Type B pancreatic cell (in vitro differentiated cells): ENCODE results near the gene TRHDE. TPM values are rescaled to one million over a fixed set of nuclear protein-coding genes. Genes with fewer than 3 reads are reported as not detected.

Experiments used
- DNase-seq: peaks from one replicate; pipeline ENCODE4 v3.0.0; 2021; ENCODE audit warnings: mixed read lengths; ENCODE audit not compliant: unreplicated experiment; ENCODE audit errors: extremely low spot score
- H3K27ac Mint-ChIP-seq: 2 replicates; pipeline ENCODE4 v1.8.0; 2021; ENCODE audit warnings: mild to moderate bottlenecking, mixed read lengths
- H3K27me3 Mint-ChIP-seq: 2 replicates; pipeline ENCODE4 v1.8.0; 2021; ENCODE audit warnings: mixed read lengths
- H3K36me3 Mint-ChIP-seq: 2 replicates; pipeline ENCODE4 v1.8.0; 2021; ENCODE audit warnings: mixed read lengths
- H3K4me1 Mint-ChIP-seq: one replicate; pipeline ENCODE4 v1.8.0; 2021; ENCODE audit warnings: mixed read lengths; ENCODE audit not compliant: unreplicated experiment
- H3K4me3 Mint-ChIP-seq: 2 replicates; pipeline ENCODE4 v1.8.0; 2021; ENCODE audit warnings: mild to moderate bottlenecking, mixed read lengths
- H3K9me3 Mint-ChIP-seq: 2 replicates; pipeline ENCODE4 v1.8.0; 2021; ENCODE audit warnings: mixed read lengths
- total RNA-seq: library from RNA; stranded (reverse); gene quantifications from 2 replicates; pipeline ENCODE4 v1.2.1, GENCODE V29; 2021; ENCODE audit warnings: low replicate concordance
- TF ChIP-seq, protein P1 (sequence below): fragments of 200-600 bp; sonication (generic); conservative IDR thresholded peaks from 2 replicates; pipeline ENCODE4 v1.5.0; 2021; ENCODE audit warnings: antibody characterized with exemption, mild to moderate bottlenecking

The TRHDE gene
- total RNA-seq, 1 donor from 2014 or later = 3.2 TPM

DNA sequence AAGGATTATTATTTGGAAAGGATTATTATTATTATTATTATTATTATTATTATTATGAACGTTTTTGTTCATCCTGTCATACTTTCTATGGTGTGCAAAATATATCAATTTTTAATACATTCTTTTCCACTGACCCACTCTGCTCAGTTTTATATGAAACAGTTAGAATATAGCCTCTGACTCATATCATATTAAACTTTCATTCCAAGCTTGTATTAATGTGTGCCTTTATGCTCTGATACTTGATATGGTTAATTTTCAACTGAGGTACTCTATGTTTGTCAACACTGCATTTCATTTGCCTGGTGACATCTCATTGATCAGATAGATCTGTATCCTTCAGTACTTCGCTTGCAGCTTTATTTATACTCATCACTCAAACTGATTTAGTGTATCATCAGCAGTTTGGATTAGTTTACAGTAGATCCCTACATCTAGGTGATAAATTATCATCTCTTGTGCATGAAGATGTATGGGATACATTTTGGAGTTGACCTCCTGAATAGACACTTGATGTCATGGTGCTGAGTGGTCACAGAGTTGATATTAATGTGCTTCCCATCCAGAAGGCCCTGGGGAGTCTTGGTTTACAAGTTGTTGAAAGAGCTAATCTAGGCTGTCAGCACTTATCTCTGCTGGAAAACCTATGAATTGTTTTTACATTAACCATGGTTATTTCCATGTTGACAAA, 271.8 kb downstream of the TRHDE start:
- DNase-seq = no peak
- peaks cover 3% of the 10 kb centered on the region for H3K4me1 Mint-ChIP-seq
- H3K9me3 Mint-ChIP-seq = no peaks in the 10 kb centered on the region
- TF ChIP-seq, protein P1, sequence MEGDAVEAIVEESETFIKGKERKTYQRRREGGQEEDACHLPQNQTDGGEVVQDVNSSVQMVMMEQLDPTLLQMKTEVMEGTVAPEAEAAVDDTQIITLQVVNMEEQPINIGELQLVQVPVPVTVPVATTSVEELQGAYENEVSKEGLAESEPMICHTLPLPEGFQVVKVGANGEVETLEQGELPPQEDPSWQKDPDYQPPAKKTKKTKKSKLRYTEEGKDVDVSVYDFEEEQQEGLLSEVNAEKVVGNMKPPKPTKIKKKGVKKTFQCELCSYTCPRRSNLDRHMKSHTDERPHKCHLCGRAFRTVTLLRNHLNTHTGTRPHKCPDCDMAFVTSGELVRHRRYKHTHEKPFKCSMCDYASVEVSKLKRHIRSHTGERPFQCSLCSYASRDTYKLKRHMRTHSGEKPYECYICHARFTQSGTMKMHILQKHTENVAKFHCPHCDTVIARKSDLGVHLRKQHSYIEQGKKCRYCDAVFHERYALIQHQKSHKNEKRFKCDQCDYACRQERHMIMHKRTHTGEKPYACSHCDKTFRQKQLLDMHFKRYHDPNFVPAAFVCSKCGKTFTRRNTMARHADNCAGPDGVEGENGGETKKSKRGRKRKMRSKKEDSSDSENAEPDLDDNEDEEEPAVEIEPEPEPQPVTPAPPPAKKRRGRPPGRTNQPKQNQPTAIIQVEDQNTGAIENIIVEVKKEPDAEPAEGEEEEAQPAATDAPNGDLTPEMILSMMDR = no peak
- no peak overlapping the region for H3K27ac Mint-ChIP-seq
- peaks cover 22% of the 10 kb centered on the region for H3K27me3 Mint-ChIP-seq
- H3K36me3 Mint-ChIP-seq = no peaks in the 10 kb centered on the region
- no peak overlapping the region for H3K4me3 Mint-ChIP-seq

DNA sequence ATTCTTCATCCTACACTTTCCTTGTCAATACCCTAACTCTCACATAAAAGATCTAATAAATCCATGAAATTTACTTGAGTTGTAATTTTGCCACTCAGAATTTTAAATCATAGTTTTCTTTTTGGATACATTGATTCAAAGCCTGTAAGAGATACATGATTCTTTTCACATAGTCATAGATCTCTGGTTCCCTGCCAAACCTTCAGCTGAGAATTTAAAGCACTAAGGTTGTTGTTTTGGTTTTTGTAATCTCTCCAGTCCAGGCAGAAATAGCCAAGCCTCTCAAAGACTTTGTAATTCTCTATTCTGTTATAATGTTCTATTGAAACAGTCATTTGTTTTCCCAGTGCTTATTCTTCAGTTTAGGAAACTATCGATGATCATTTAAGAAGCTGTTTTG, 273.9 kb downstream of the TRHDE start:
- H3K27me3 Mint-ChIP-seq = peaks cover 17% of the 10 kb centered on the region
- H3K4me3 Mint-ChIP-seq = no peak overlapping the region
- H3K36me3 Mint-ChIP-seq = no peaks in the 10 kb centered on the region
- H3K4me1 Mint-ChIP-seq = peaks cover 3% of the 10 kb centered on the region
- TF ChIP-seq, protein P1 = no peak
- no peaks in the 10 kb centered on the region for H3K9me3 Mint-ChIP-seq
- no peak overlapping the region for H3K27ac Mint-ChIP-seq
- no peak for DNase-seq

DNA sequence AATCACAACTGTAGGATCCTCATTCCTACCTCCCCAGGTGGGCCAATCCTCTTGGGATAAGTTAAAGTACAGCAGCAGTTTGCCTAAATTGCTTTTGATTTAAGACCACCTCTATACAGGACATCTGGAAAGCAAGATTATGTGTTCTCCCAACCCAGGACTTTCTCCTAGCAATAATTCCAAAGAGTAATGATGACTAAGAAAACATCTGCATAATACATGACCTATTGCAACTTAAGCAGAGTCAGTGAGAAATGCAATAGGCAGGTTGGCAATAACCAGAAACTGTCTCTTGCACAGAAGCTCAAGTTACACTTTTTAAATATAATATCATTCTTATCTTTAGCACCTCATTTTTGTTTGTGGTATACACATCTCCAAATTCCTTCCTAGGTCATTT, 275.4 kb downstream of the TRHDE start:
- TF ChIP-seq, protein P1 = no peak
- H3K27me3 Mint-ChIP-seq = peaks cover 25% of the 10 kb centered on the region
- H3K36me3 Mint-ChIP-seq = no peaks in the 10 kb centered on the region
- no peak overlapping the region for H3K4me3 Mint-ChIP-seq
- DNase-seq = no peak
- H3K27ac Mint-ChIP-seq = no peak overlapping the region
- no peaks in the 10 kb centered on the region for H3K9me3 Mint-ChIP-seq
- H3K4me1 Mint-ChIP-seq = peaks cover 3% of the 10 kb centered on the region

DNA sequence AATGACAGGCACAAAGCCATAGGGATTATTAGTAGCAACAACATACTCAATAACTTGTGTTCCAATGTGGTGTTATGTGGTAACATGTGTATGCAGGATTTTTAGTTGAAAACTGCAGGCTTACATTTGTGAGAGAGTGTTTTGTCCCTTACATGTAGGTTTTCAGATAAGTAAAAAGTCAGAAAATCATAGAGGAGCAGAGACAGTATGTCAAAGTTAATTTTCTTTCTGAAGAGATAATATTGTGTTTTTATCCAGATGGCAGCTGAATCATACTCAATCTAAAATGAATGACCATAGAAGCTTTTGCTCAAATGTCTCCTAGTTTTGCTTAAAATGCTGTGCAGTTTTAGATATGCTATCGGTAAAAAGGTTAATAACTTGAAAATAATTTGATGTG, 277.0 kb downstream of the TRHDE start:
- H3K9me3 Mint-ChIP-seq = no peaks in the 10 kb centered on the region
- peaks cover 3% of the 10 kb centered on the region for H3K4me1 Mint-ChIP-seq
- DNase-seq = no peak
- H3K27ac Mint-ChIP-seq = no peak overlapping the region
- H3K4me3 Mint-ChIP-seq = no peak overlapping the region
- H3K36me3 Mint-ChIP-seq = no peaks in the 10 kb centered on the region
- H3K27me3 Mint-ChIP-seq = peaks cover 25% of the 10 kb centered on the region
- TF ChIP-seq, protein P1 = no peak

DNA sequence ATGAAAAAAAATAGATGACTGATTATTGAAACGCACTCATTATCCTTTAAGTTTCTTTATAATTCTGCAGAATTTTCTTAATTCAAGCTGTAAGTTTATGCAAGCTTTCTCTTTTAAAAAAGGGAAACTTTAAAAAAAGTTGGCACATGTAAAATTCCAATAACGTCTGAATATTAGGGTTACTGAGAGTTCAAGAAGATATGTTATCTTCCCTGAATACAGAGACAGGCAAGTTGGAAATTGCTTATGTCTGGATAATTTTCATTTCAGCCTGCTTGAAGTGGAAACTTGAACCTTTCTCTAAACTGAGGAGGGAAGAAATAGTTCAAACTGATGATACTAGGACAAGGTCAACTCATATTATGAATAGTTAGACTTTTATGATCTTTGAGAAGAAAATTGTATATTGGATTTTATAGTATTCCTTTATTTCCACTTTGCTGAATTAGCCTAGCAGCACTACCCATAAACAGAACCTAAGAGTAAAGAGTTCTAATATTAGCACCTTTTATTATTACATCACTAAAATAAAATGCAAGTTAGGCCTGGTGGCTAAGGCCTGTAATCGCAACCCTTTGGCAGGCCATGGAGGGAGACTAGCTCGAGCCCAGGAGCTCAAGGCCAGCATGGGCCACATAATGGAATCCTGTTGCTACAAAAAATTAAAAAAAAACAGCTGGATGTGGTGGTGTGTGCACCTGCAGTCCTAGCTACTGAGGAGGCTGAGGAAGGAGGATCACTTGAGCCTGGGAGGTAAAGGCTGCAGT, 288.0 kb downstream of the TRHDE start:
- TF ChIP-seq, protein P1 = peak; percentile 37
- Mint-ChIP-seq H3K27me3 (peaks cover 9% of the 10 kb centered on the region), H3K4me1 (peaks cover 6% of the 10 kb centered on the region), H3K9me3 (no peaks in the 10 kb centered on the region), H3K36me3 (no peaks in the 10 kb centered on the region), H3K4me3 (no peak overlapping the region), H3K27ac (no peak overlapping the region)
- DNase-seq = no peak
